Right atrium auricular region (tissue), 2 donors: Measurements from ENCODE around the gene DUSP10. TPM values are rescaled to one million over a fixed set of nuclear protein-coding genes. Genes with fewer than 3 reads are reported as not detected.

Experiments
- DNase-seq: peaks from one replicate; pipeline ENCODE4 v3.0.0-alpha.2; 2019; ENCODE audit warnings: low spot score
- H3K27ac ChIP-seq, 2 donors: fragments of 200-600 bp; sonication (generic); 1 replicate in 1 of 2; 2 replicates in 1 of 2; pipeline ENCODE4 v1.5.1; 2016 to 2019
- H3K27me3 ChIP-seq, 2 donors: fragments of 200-600 bp; sonication (generic); one replicate each; pipeline versions ENCODE4 v1.5.1 to v1.6.0; 2017 to 2019
- H3K36me3 ChIP-seq: fragments of 200-600 bp; sonication (generic); one replicate; pipeline ENCODE4 v1.5.1; 2016
- H3K4me1 ChIP-seq, 2 donors: fragments of 200-600 bp; sonication (generic); one replicate each; pipeline versions ENCODE4 v1.5.1 to v1.6.0; 2017 to 2019
- H3K4me3 ChIP-seq, 2 donors: fragments of 200-600 bp; sonication (generic); 1 replicate in 1 of 2; 2 replicates in 1 of 2; pipeline ENCODE4 v1.5.1; 2017 to 2019; ENCODE audit warnings: mild to moderate bottlenecking in 1 of 2, moderate library complexity in 1 of 2
- H3K9me3 ChIP-seq, 2 donors: fragments of 200-600 bp; sonication (generic); one replicate each; pipeline ENCODE4 v1.5.1; 2019
- CTCF ChIP-seq, 2 donors: fragments of 200-600 bp; sonication (generic); IDR thresholded peaks; one replicate each; pipeline ENCODE4 v1.5.1; 2019; ENCODE audit warnings: antibody characterized with exemption in 2 of 2
- total RNA-seq, 2 donors: library from RNA; depleted of rRNA; stranded (reverse); fragments of >200 nt; gene quantifications; one replicate each; pipeline ENCODE4 v1.1.0, GENCODE V29; 2016

Gene DUSP10
- total RNA-seq, 2 donors from 2014 or later: 3.3 to 6.4 TPM

- H3K27ac ChIP-seq: no peak overlapping the region
- DNase-seq: no peak
- no peak for TF ChIP-seq CTCF (IDR thresholded peaks at IDR 0.05)
- peaks cover 0 to 71% of the 10 kb centered on the region in 2 donors for H3K4me1 ChIP-seq
- H3K27me3 ChIP-seq: no peaks in the 10 kb centered on the region
- no peak overlapping the region for H3K4me3 ChIP-seq
- H3K36me3 ChIP-seq: no peaks in the 10 kb centered on the region
- H3K9me3 ChIP-seq: no peaks in the 10 kb centered on the region
Observed at GRCh38 chr1:221736714-221737113, 5.2 kb downstream of the DUSP10 start.

- DNase-seq: no peak
- Histone ChIP-seq H3K4me3 (no peak overlapping the region), H3K36me3 (no peaks in the 10 kb centered on the region), H3K4me1 (peaks cover 0 to 71% of the 10 kb centered on the region in 2 donors), H3K27ac (peak overlapping the region; percentile 59 to 68), H3K9me3 (no peaks in the 10 kb centered on the region), H3K27me3 (no peaks in the 10 kb centered on the region)
- no peak for TF ChIP-seq CTCF (IDR thresholded peaks at IDR 0.05)
Observed at GRCh38 chr1:221735999-221736398, 5.9 kb downstream of the DUSP10 start.

GRCh38 chr1:221734187-221734586 is 7.7 kb downstream of the DUSP10 start:
- Histone ChIP-seq H3K4me1 (peaks cover 0 to 61% of the 10 kb centered on the region in 2 donors), H3K27ac (peak overlapping the region; percentile 59 to 82), H3K4me3 (no peak overlapping the region), H3K27me3 (no peaks in the 10 kb centered on the region), H3K9me3 (no peaks in the 10 kb centered on the region), H3K36me3 (no peaks in the 10 kb centered on the region)
- no peak for DNase-seq
- no peak for TF ChIP-seq CTCF (IDR thresholded peaks at IDR 0.05)

- DNase-seq: no peak
- H3K9me3 ChIP-seq: no peaks in the 10 kb centered on the region
- no peaks in the 10 kb centered on the region for H3K36me3 ChIP-seq
- no peak for TF ChIP-seq CTCF (IDR thresholded peaks at IDR 0.05)
- H3K4me1 ChIP-seq: peaks cover 0 to 65% of the 10 kb centered on the region in 2 donors
- H3K27me3 ChIP-seq: no peaks in the 10 kb centered on the region
- H3K4me3 ChIP-seq: no peak overlapping the region
- H3K27ac ChIP-seq: no peak overlapping the region
Observed at GRCh38 chr1:221732052-221732451, 9.8 kb downstream of the DUSP10 start.

- no peaks in the 10 kb centered on the region for H3K36me3 ChIP-seq
- no peak for DNase-seq
- H3K27ac ChIP-seq: no peak overlapping the region
- H3K27me3 ChIP-seq: no peaks in the 10 kb centered on the region
- H3K4me3 ChIP-seq: no peak overlapping the region
- TF ChIP-seq CTCF (IDR thresholded peaks at IDR 0.05): no peak
- H3K4me1 ChIP-seq: peaks cover 0 to 60% of the 10 kb centered on the region in 2 donors
- no peaks in the 10 kb centered on the region for H3K9me3 ChIP-seq
Observed at GRCh38 chr1:221729771-221730330, 12.0 kb downstream of the DUSP10 start.

- H3K4me3 ChIP-seq: no peak overlapping the region
- peaks cover 0 to 54% of the 10 kb centered on the region in 2 donors for H3K4me1 ChIP-seq
- H3K9me3 ChIP-seq: peaks cover 0 to 5% of the 10 kb centered on the region in 2 donors
- no peak for TF ChIP-seq CTCF (IDR thresholded peaks at IDR 0.05)
- DNase-seq: no peak
- H3K27ac ChIP-seq: no peak overlapping the region
- H3K27me3 ChIP-seq: no peaks in the 10 kb centered on the region
- no peaks in the 10 kb centered on the region for H3K36me3 ChIP-seq
Observed at GRCh38 chr1:221728037-221728505, 13.8 kb downstream of the DUSP10 start.
